ENCODE results near the gene NOTUM.
A peak's percentile ranks its signal among the peaks of the same experiment; 100 is the strongest.

The NOTUM gene

GRCh38 chr17:81976332-81977210, 15.6 kb upstream of the NOTUM start:
- DNase-seq, result no peak

GRCh38 chr17:81973432-81973831, 12.4 kb upstream of the NOTUM start:
- no peak for DNase-seq

GRCh38 chr17:81968850-81969812, 8.1 kb upstream of the NOTUM start:
- DNase-seq, result no peak

DNA sequence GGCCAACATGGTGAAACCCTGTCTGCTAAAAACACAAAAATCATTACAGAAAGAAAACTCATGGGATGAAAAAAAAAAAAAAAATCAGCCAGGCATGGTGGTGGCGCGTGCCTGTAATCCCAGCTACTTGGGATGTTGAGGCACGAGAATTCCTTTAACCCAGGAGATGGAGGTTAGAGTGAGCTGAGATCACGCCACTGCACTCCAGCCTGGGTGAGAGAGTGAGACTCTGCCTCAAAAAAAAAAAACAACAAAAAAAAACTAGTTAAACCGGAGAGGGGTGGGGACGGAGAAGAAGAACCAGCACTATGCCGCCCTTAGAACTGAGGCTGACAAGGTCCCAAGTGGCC, 7.4 kb upstream of the NOTUM start:
- no peak for DNase-seq

GRCh38 chr17:81967533-81968395, 6.8 kb upstream of the NOTUM start:
- peak; percentile 58 to 75 (median 72) for DNase-seq

DNA sequence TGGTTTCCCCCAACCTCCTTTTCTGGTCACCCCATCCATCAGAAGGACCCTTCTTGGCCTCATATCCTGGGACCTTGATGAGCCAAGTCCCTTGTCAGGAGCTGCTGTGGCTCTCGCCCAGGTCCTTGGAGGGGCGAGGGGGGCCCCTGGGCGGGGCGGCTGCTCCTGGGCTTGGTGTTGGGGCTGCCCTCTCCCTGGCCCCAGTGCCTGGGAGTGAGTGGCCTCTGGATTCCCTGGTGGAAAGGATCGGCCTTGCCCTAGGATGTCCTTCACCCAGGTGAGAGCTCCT, 6.2 kb upstream of the NOTUM start:
- DNase-seq, result no peak

DNA sequence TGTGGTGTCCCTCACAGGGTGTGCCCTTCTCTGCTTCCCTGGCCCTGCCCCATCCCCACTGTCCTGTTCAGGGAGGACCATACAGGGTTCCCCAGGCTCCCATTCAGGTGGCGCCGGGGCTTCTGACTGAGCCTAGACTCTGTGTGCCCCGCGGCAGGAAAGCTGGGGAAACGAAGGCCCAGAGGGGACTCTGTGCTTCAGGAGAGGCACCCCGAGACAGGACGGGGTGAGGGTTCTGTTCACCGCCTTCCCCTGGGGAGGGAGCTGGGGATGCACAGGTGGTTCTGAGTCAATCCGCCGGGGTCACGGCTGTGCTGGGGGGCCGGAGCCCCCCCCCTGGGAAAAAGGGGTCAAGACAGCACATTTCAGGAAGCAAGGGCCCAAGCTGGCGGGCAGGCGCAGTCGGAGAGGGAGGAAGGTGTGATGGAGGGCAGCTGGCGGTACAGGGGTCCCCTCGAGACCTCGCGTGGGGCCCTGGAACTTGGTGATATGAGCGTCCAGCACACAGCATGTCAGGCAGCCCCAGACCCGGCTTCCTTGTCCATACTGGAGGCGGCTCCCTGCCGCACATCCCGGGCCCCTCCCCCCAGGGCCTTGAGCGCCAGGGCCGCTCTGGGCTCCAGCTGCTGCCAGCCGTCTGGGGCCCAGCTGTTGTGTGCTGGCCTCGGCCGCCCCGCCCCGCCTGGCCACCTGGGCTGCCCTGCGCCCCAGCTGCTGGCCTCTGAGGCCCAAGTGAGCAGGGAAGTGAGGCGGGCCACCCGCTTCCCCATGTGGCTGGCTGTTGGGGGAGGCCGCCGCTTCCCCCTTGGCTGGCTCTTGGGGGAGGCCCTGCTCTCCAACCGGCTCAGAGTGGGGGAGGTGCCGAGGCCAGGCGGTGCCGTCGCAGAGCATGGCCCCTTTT, 5.6 kb upstream of the NOTUM start:
- DNase-seq, result no peak

- DNase-seq, result no peak
Observed at GRCh38 chr17:81964081-81964849, 3.3 kb upstream of the NOTUM start.

GRCh38 chr17:81962499-81963441, 1.8 kb upstream of the NOTUM start:
- no peak for DNase-seq

GRCh38 chr17:81961521-81962498, 823 bp upstream of the NOTUM start:
- no peak for DNase-seq

GRCh38 chr17:81960130-81960958, 643 bp downstream of the NOTUM start:
- no peak for DNase-seq

DNA sequence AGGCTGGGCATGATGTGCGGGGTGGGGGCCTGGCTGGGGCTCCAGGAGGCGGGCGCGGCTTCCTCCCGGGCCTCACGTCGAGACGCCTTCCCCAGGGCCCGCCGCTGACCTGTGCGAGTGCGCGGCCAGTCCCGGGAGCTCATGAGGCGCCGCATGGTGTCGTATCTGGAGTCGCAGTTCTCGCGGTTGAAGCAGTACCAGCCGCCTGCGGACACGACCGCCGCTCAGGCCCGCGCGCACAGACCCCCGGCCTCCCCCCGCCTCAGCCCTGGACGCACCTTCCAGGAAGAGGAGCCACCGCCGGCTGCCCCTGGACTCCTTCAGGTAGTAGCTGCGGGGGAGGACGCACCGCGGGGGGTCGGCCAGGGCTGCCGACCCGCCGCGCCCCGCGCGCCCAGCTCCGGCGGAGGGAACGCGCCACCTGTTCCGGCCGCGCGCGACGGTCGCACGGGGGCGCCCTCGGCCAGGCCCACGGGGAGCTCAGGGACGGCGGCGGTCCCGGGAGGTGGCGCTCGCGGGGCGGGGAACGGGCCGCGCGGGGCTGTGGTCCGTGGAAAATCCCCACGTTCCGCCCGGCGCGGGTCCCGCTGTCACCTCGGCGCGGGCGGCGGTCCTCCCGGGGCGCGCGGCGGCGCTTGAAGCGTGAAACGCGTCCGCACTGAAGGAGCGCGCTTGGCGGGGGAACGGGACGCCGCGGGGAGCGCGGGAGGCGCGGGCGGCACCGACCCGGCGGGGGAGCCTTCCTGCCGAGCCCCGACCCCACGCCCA, 1.4 kb downstream of the NOTUM start:
- DNase-seq, result peak; percentile 62 to 78 (median 67)

DNA sequence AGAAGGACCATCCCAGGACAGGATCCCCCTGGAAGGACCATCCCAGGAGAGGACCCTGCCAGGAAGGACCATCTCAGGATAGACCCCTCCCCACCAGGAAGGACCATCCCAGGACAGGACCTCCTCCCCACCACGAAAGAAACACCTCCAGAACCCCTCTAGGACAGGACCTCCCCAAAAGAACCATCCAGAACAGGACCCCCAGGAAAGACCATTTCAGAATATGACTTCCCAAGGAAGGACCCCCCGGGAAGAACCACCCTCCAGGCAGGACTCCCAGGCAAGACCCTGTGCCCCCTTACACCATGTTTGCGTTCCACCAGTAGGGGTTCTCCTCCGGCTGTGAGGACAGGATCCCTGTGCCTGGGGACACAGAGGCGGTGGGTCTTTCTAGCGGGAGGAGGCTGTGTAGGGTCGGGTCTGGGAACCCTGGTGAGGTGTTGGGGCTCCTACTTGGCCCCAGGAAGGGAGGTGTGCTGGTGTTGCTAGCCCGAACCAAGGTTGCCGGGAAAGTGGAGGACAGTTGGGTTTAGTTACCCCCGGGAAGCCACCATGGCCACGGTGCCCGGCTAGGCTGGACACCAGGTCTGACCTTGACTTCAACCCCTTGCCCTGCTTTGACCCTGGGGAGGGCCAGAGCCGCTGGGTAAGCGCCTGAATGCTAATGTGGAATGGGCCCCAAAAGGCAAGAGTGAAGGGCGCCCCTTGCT, 2.2 kb downstream of the NOTUM start:
- DNase-seq, result no peak

DNA sequence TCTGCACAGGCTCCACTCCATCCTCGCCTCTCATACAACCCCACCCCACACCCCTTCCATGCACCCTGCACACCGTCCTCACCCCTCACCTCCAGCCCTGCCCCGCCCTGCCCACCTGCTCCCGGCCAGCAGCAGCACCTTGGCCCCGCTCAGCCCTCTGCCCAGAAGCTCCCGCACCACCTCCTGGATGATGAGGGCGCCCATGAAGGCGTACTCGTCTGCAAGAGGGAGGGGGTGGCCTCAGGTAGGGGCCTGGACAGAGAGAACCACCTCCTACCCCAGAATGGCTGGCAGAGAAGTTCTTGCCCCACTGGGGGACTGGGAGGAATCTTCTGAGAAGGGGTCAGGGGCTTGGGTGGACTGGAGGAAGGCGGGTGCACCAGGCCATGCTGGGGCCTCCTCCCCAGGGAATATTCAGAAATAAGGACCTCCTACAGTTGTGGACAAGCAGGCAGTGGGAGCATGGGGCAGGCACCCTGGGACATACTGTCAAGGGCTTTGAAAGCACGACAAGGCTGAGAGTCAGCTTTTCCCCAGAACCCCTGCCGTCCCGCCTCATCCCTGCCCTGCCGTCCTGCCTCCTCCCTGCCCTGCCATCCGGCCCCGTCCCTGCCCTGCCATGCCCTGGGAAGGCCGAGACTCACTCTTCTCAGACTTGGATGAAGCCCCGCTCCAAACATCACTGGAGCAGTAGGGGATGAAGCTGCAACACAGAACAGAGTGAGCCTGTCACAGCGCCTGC, 3.1 kb downstream of the NOTUM start:
- no peak for DNase-seq
